Raji (cell line): ENCODE results near the gene ZNF516.

Experiments used
- POLR2A ChIP-seq: IDR thresholded peaks from 2 replicates; pipeline ENCODE4 v1.6.1; 2011; ENCODE audit warnings: low read depth, low read length, control low read depth; ENCODE audit not compliant: insufficient read depth

ZNF516 gene

GRCh38 chr18:76351961-76352581, 143.0 kb downstream of the ZNF516 start:
- no peak for TF ChIP-seq POLR2A

GRCh38 chr18:76350134-76351025, 144.7 kb downstream of the ZNF516 start:
- no peak for TF ChIP-seq POLR2A

DNA sequence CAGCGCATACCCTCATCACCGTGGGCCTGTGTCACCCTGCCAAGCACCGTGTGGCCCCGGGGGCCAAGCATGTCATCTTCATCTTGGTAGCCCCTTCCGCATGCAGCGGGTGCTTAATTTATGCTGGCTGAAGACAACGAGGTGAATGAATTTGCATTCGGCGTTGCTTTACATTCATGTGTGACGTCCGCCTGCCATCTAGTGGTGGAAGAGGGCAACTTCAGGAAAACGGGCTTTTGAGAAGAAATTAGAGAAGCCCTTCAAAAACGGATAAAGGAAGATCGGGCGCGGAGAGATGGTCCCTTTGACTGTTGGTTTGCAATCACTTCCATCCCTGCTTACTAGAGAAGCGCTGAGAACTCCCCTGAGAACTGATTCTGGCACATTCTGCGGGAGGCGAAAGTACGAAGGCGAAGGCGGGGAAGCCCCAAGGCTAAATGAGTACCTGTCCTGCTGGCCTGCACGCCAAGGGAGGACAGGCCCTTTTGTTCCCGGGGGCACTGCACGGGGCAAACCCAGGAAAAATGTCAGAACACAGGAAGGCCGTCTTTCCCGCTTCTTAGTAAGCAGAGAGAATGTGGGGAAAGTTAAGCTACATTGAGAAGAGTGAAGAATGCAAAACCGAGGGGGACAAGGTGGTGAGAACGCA, 145.9 kb downstream of the ZNF516 start:
- TF ChIP-seq POLR2A: no peak

DNA sequence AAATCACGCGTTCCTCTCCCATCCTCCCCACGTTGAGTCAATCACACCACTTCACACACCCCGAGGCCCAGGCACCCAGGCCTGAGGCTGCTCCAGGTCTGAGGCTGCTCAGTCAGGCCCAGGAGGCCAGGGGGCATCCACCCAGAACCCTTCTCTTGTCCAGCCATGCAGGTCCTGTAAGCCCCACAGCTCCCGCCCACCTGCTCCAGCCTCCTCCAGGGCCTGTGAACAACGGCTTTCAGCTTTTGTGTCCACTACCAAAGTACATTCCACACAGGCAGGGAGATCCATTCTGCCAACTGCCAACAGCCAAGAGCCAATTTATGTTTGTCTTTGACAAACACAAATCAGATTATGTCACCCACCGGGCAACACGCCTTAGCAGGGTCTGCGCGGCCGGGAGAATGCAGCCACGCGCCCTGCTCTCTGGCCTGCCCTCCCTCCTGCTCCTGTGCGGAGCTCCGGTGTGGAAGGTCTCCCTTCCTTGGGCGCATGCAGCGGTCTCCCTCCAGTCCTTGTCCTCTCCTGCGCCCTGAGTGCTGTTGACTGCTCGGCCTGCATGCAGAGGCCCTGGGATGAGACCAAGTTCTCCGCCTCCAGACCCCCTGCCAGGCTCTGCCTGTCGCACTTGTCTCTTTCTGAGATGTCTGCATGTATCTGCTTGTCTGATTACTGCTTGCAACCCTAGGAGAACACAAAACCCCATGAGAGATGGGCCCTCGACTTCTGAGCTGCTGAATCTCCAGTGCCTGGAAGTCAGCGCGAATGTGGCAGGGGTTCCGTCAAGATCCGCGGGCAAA, 146.6 kb downstream of the ZNF516 start:
- TF ChIP-seq POLR2A: no peak

DNA sequence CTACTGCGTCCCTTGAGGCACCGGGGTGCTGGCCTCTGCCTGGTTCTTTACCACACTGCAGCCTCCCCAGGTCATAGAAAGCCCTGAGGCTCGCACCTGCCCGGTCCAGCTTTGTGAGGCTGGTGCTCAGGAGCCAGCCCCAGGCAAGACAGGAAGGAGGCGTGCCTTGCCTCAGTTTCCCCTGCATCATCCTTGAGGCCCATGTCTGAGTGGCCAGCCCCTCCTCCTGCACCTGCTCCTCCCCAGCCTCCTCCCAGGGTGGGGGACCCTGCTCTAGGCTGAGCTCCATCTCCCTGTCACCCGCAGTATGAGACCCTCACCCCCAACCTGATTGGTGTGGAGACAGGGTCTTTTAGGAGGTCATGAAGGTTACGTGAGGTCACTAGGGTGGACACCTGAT, 147.7 kb downstream of the ZNF516 start:
- TF ChIP-seq POLR2A: no peak

GRCh38 chr18:76346490-76347130, 148.4 kb downstream of the ZNF516 start:
- TF ChIP-seq POLR2A: no peak

DNA sequence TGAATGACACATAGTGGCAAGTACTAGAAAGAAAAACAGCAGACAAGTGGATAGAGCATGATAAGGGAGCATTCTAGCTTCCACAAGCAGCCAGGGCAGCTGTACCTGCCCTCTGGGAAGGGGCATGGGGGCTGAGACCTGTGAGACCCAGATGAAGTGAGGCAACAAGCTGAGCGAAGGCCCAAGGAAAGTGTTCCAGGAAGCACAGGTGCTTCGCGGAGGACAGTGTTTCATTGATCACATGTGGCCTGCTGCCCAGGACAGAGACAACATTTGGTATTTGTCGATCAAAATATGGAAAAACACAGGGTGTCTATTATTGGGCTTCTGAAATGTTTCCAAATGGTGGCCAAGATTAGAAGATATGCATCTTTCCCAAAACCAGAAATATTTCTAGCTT, 149.1 kb downstream of the ZNF516 start:
- no peak for TF ChIP-seq POLR2A

GRCh38 chr18:76343938-76344569, 151.0 kb downstream of the ZNF516 start:
- no peak for TF ChIP-seq POLR2A

DNA sequence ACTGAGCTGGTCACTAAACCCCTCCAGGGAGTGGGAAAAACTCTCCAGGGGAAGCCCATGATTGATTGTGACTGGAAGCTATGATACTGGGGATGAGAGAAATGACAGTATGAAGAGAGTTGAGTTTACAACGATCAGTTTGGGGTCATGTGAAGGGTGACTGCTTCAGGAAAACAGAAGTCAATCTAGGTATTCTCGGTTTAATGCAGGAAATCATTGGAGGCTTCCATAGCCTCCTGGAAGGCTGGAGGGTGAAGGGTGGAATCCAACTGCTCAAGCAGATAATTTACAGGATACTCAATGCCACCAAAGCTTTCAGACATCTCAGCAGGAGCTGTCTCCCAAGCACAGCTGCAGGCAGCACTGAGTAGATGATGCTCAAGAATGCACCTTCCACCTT, 154.6 kb downstream of the ZNF516 start:
- TF ChIP-seq POLR2A: no peak

DNA sequence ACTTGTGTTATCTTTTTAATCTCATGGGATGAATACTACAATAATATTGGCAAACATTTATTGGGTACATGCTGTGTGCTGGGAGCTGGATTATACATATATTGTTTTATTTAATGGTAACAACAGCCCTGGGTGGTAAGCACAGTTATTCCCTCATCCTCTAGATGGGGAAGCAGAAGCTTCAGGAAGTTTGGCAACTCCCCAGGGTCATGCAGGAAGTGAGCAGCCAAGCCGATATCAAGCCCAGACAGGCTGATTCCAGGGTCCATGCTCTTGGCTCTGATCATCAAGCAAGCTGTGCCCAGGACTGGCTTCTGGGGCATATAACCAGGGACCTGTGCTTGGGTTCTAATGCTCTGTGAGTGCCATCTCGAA, 155.8 kb downstream of the ZNF516 start:
- TF ChIP-seq POLR2A: no peak

- no peak for TF ChIP-seq POLR2A
These were observed 156.3 kb downstream of the ZNF516 start for GRCh38 chr18:76338619-76339245.

DNA sequence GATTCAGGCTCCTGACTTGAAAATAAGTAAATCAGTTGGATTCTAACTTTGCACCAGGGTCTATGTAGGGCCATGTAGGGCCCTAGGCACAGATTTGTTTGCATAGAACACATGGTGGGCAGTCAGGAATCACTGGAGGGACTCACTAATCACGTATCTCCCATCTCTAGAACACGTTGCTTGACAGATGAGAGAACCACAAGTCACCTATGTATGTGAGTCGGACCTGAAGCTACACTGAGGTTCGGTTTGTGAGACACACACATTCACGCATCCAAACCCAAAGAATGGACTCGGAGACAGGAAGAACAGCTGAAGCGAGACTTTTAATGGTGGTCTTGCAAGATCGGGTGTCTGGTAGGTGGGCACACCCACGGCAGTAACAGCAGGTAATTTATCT, 157.0 kb downstream of the ZNF516 start:
- TF ChIP-seq POLR2A: no peak

DNA sequence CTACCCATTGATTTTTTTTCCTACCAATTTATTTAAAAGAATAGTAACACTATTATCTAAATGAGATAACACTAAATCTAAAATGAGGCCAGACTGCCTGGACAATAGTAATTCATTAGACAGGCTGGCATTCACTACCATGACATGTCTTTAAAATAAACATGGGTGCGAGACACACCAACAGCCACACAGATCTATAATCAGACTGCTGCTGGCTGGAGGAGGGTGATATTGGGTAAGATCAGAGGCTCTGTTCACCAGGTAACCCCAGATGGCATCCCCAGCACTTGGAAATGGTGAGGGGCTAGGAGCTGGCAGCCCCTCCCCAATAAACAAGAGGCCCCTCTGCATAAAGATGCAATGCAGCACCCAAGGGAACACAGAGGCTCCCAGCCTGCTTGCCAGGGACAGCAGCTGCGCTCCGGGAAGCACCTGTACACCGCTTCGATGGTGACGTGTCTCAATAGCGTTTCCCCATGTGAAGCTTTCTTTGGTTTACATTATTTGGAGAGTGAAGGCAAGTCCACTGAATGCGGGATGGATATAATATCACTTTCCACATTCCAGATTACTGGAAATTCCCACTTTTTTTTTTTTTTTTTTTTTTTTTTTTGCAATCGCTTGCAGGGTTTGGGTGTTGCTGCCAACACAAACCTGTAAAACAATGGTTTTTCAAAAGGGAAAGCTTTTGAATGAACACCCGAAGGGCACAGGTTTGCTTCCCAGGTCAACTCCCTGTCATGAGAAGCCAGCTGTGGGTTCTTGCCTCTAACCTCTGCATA, 159.0 kb downstream of the ZNF516 start:
- TF ChIP-seq POLR2A: no peak
